ENCODE measurements around the gene METTL24. TPM values are rescaled to one million over a fixed set of nuclear protein-coding genes. Genes with fewer than 3 reads are reported as not detected.
"Not testable (repeated sequence)": the region's sequence is repeated elsewhere in the genome, so short reads cannot be mapped to it uniquely, and the experiment has no call there.

The METTL24 gene
- polyA plus RNA-seq, 6 donors from 2014 or later = 0.28 TPM; not detected in 5

GRCh38 chr6:110356778-110357177 is 1.4 kb downstream of the METTL24 start:
- peak overlapping the region; percentile 66 to 92 (median 86) for H3K4me3 Mint-ChIP-seq
- ATAC-seq (ENCODE audit: low read depth in 2 of 2) (no peak), DNase-seq (no peak)
- peaks cover 0 to 8% of the 10 kb centered on the region in 2 donors for H3K36me3 Mint-ChIP-seq
- H3K27me3 Mint-ChIP-seq = peaks cover 41 to 56% (median 50%) of the 10 kb centered on the region in 3 donors
- H3K4me1 Mint-ChIP-seq = peaks cover 12 to 20% (median 15%) of the 10 kb centered on the region in 3 donors
- peaks cover 0 to 6% (median 0%) of the 10 kb centered on the region in 7 donors for H3K9me3 Mint-ChIP-seq
- no peak overlapping the region for H3K27ac Mint-ChIP-seq

GRCh38 chr6:110355727-110356126 is 2.4 kb downstream of the METTL24 start:
- ATAC-seq (ENCODE audit: low read depth in 2 of 2) (no peak), DNase-seq (no peak)
- peak overlapping the region in 1 of 8 donors; percentile 65 for H3K4me3 Mint-ChIP-seq
- peaks cover 12 to 20% (median 15%) of the 10 kb centered on the region in 3 donors for H3K4me1 Mint-ChIP-seq
- peaks cover 38 to 46% (median 42%) of the 10 kb centered on the region in 3 donors for H3K27me3 Mint-ChIP-seq
- no peaks in the 10 kb centered on the region for H3K36me3 Mint-ChIP-seq
- no peak overlapping the region for H3K27ac Mint-ChIP-seq
- H3K9me3 Mint-ChIP-seq = no peaks in the 10 kb centered on the region

GRCh38 chr6:110355022-110355421 is 3.1 kb downstream of the METTL24 start:
- DNase-seq = no peak
- no peak overlapping the region for H3K27ac Mint-ChIP-seq
- peaks cover 31 to 42% (median 39%) of the 10 kb centered on the region in 3 donors for H3K27me3 Mint-ChIP-seq
- peak overlapping the region in 1 of 8 donors; percentile 48 for H3K4me3 Mint-ChIP-seq
- H3K4me1 Mint-ChIP-seq = peaks cover 12 to 20% (median 15%) of the 10 kb centered on the region in 3 donors
- H3K36me3 Mint-ChIP-seq = no peaks in the 10 kb centered on the region
- ATAC-seq (ENCODE audit: low read depth in 2 of 2) = no peak
- no peaks in the 10 kb centered on the region for H3K9me3 Mint-ChIP-seq

- ATAC-seq (ENCODE audit: low read depth in 2 of 2) (no peak), DNase-seq (no peak)
- Mint-ChIP-seq H3K4me1 (peaks cover 12 to 20% (median 15%) of the 10 kb centered on the region in 3 donors), H3K27ac (no peak overlapping the region), H3K27me3 (peaks cover 24 to 35% (median 33%) of the 10 kb centered on the region in 3 donors), H3K4me3 (no peak overlapping the region), H3K9me3 (no peaks in the 10 kb centered on the region), H3K36me3 (no peaks in the 10 kb centered on the region)
Measured at GRCh38 chr6:110354153-110354552, 4.0 kb downstream of the METTL24 start.

GRCh38 chr6:110353457-110354001 is 4.6 kb downstream of the METTL24 start:
- H3K36me3 Mint-ChIP-seq = no peaks in the 10 kb centered on the region
- H3K4me1 Mint-ChIP-seq = peaks cover 12 to 16% (median 15%) of the 10 kb centered on the region in 3 donors
- H3K9me3 Mint-ChIP-seq = no peaks in the 10 kb centered on the region
- peaks cover 18 to 29% (median 27%) of the 10 kb centered on the region in 3 donors for H3K27me3 Mint-ChIP-seq
- H3K4me3 Mint-ChIP-seq = no peak overlapping the region
- no peak overlapping the region for H3K27ac Mint-ChIP-seq
- DNase-seq (no peak), ATAC-seq (ENCODE audit: low read depth in 2 of 2) (no peak)

- Mint-ChIP-seq H3K9me3 (no peaks in the 10 kb centered on the region), H3K27me3 (peaks cover 17 to 25% (median 24%) of the 10 kb centered on the region in 3 donors), H3K36me3 (no peaks in the 10 kb centered on the region), H3K4me3 (no peak overlapping the region), H3K4me1 (peaks cover 12 to 15% (median 15%) of the 10 kb centered on the region in 3 donors), H3K27ac (no peak overlapping the region)
- DNase-seq (no peak), ATAC-seq (ENCODE audit: low read depth in 2 of 2) (no peak)
Measured at GRCh38 chr6:110352563-110353262, 5.4 kb downstream of the METTL24 start.

- DNase-seq = no peak
- no peaks in the 10 kb centered on the region for H3K9me3 Mint-ChIP-seq
- no peak overlapping the region for H3K4me3 Mint-ChIP-seq
- ATAC-seq (ENCODE audit: low read depth in 2 of 2) = no peak
- H3K4me1 Mint-ChIP-seq = peaks cover 6 to 8% (median 8%) of the 10 kb centered on the region in 3 donors
- no peak overlapping the region for H3K27ac Mint-ChIP-seq
- no peaks in the 10 kb centered on the region for H3K36me3 Mint-ChIP-seq
- H3K27me3 Mint-ChIP-seq = peaks cover 13 to 17% (median 17%) of the 10 kb centered on the region in 3 donors
Measured at GRCh38 chr6:110351986-110352385, 6.2 kb downstream of the METTL24 start.

GRCh38 chr6:110351546-110351945 is 6.6 kb downstream of the METTL24 start:
- no peaks in the 10 kb centered on the region for H3K9me3 Mint-ChIP-seq
- peaks cover 10 to 13% (median 13%) of the 10 kb centered on the region in 3 donors for H3K27me3 Mint-ChIP-seq
- no peaks in the 10 kb centered on the region for H3K36me3 Mint-ChIP-seq
- H3K4me1 Mint-ChIP-seq = peaks cover 2 to 4% (median 3%) of the 10 kb centered on the region in 3 donors
- H3K4me3 Mint-ChIP-seq = no peak overlapping the region
- no peak overlapping the region for H3K27ac Mint-ChIP-seq
- DNase-seq = no peak
- ATAC-seq (ENCODE audit: low read depth in 2 of 2) = no peak

- H3K36me3 Mint-ChIP-seq; DNase-seq; H3K27me3 Mint-ChIP-seq; H3K9me3 Mint-ChIP-seq; ATAC-seq (ENCODE audit: low read depth in 2 of 2); H3K4me1 Mint-ChIP-seq; H3K4me3 Mint-ChIP-seq; H3K27ac Mint-ChIP-seq: not testable (repeated sequence)
Measured at GRCh38 chr6:110350593-110350992, 7.6 kb downstream of the METTL24 start.

GRCh38 chr6:110348961-110349690 is 9.0 kb downstream of the METTL24 start:
- Mint-ChIP-seq H3K36me3 (no peaks in the 10 kb centered on the region), H3K4me3 (no peak overlapping the region), H3K27me3 (peaks cover 0 to 6% (median 0%) of the 10 kb centered on the region in 3 donors), H3K4me1 (peaks cover 11 to 12% (median 11%) of the 10 kb centered on the region in 3 donors), H3K9me3 (peaks cover 0 to 6% (median 0%) of the 10 kb centered on the region in 7 donors), H3K27ac (no peak overlapping the region)
- DNase-seq = no peak
- no peak for ATAC-seq (ENCODE audit: low read depth in 2 of 2)

GRCh38 chr6:110345025-110345424 is 13.1 kb downstream of the METTL24 start:
- no peak overlapping the region for H3K4me3 Mint-ChIP-seq
- H3K36me3 Mint-ChIP-seq = no peaks in the 10 kb centered on the region
- H3K9me3 Mint-ChIP-seq = peaks cover 0 to 7% (median 4%) of the 10 kb centered on the region in 7 donors
- peaks cover 11 to 12% (median 11%) of the 10 kb centered on the region in 3 donors for H3K4me1 Mint-ChIP-seq
- peaks cover 0 to under 1% (median 0%) of the 10 kb centered on the region in 3 donors for H3K27me3 Mint-ChIP-seq
- peak overlapping the region in 3 of 6 donors; percentile 9 to 49 (median 19) for H3K27ac Mint-ChIP-seq
- DNase-seq (peak; percentile 15), ATAC-seq (ENCODE audit: low read depth in 2 of 2) (peak; percentile 32 to 33)

GRCh38 chr6:110342759-110343158 is 15.4 kb downstream of the METTL24 start:
- Mint-ChIP-seq H3K27ac (no peak overlapping the region), H3K4me1 (peaks cover 11 to 12% (median 11%) of the 10 kb centered on the region in 3 donors), H3K4me3 (no peak overlapping the region), H3K9me3 (peaks cover 0 to 7% (median 4%) of the 10 kb centered on the region in 7 donors), H3K36me3 (no peaks in the 10 kb centered on the region), H3K27me3 (peaks cover 0 to 11% (median 2%) of the 10 kb centered on the region in 3 donors)
- no peak for DNase-seq
- ATAC-seq (ENCODE audit: low read depth in 2 of 2) = no peak

All from naive B cell (primary cell).